Measurements from ENCODE around the gene UBASH3A.

UBASH3A gene

DNA sequence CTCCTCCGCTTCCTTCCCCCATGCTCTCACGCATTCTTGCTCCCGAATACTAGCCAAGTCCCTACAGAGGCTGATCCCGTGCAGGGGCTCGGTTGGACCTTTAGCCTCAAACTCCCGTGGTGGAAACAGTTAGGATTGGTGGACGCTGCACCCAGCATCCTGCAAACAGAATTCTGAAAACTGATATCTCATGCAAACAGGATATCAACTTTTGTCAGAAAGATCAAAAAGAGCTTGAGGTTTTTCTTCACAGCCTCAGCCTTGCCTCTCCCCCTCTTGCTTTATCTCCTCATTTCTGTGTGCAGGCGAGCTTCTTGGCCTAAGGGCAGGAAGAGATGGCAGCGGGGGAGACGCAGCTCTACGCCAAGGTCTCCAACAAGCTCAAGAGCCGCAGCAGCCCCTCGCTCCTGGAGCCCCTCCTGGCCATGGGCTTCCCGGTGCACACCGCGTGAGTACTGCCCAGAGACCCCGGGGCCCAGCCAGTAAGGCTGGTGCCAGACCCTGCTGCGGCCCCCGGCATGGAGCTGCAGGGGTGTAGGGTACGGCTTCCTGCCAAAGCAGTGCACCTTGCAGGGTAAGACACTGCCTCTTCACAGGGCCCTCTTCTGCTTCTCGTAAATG is at the start of gene UBASH3A:
TSS of gene UBASH3A (plus strand) at position 292 of the 621 bp plus-strand sequence. CDS start at position 336, 44 bp downstream.
- DNase-seq (ENCODE audit: low spot score): no peak
- no peak for TF ChIP-seq CTCF (IDR thresholded peaks at IDR 0.05; ENCODE audit: extremely low read depth, missing control alignments)

GRCh38 chr21:42356046-42356445 is 47.7 kb upstream of the UBASH3A start:
- TF ChIP-seq CTCF (IDR thresholded peaks at IDR 0.05; ENCODE audit: extremely low read depth, missing control alignments): no peak
- no peak for DNase-seq (ENCODE audit: low spot score)

- no peak for TF ChIP-seq CTCF (IDR thresholded peaks at IDR 0.05; ENCODE audit: extremely low read depth, missing control alignments)
- DNase-seq (ENCODE audit: low spot score): no peak
Measured at GRCh38 chr21:42356650-42357049, 47.1 kb upstream of the UBASH3A start.

GRCh38 chr21:42357307-42357706 is 46.4 kb upstream of the UBASH3A start:
- TF ChIP-seq CTCF (IDR thresholded peaks at IDR 0.05; ENCODE audit: extremely low read depth, missing control alignments): no peak
- no peak for DNase-seq (ENCODE audit: low spot score)

- no peak for TF ChIP-seq CTCF (IDR thresholded peaks at IDR 0.05; ENCODE audit: extremely low read depth, missing control alignments)
- no peak for DNase-seq (ENCODE audit: low spot score)
Measured at GRCh38 chr21:42358261-42358660, 45.4 kb upstream of the UBASH3A start.

DNA sequence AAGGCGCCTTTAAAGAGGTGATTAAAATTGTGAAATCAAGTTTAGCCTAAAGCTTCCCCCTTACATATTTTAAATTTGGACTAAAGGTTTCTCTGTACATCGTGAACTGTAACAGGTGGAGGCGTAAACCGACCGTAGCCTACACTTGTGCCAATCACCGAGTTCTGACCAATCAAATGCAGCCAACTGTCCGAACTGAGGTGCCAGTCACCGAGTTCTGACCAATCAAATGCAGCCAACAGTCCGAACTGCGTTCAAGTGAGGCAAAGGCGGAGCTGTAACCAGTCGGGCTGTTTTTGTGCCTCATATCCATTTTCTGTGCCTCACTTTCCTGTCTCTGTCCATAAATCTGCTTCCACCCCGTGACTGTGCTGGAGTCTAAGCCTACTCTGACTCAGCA is 44.8 kb upstream of the UBASH3A start:
- no peak for DNase-seq (ENCODE audit: low spot score)
- TF ChIP-seq CTCF (IDR thresholded peaks at IDR 0.05; ENCODE audit: extremely low read depth, missing control alignments): no peak

DNA sequence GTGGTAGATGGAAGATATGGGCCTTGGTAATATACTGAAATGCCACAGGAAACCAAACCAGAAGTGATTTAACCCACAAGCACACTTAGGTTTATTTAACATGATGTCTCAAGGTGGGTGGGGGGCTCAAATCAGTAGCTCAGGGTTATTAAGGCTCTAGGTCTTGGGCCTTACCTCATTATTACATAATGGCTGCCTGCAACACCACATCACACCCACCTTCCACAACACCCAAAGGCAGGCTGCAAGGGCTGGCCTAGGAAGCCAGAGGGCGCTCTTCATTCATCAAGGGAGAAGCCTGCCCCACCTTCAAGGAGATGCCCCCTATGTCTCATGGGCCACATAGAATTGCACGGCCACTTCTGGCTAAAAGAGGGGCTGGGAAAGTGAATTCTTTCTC is 43.4 kb upstream of the UBASH3A start:
- DNase-seq (ENCODE audit: low spot score): no peak
- TF ChIP-seq CTCF (IDR thresholded peaks at IDR 0.05; ENCODE audit: extremely low read depth, missing control alignments): no peak
